Dendritic cell treated with granulocyte-macrophage colony-stimulating factor and Interleukin-4, amounts not matched to agents 40 ng/mL and 50 ng/mL, for 4 days (primary cell): ENCODE data around the gene PRDM11.
A peak's percentile ranks its signal among the peaks of the same experiment; 100 is the strongest.

Experiments used
- H3K27ac Mint-ChIP-seq: one replicate; pipeline ENCODE4 v1.8.0; 2022; ENCODE audit warnings: mild to moderate bottlenecking, mixed read lengths
- H3K27me3 Mint-ChIP-seq: one replicate; pipeline ENCODE4 v1.8.0; 2022; ENCODE audit warnings: mild to moderate bottlenecking, mixed read lengths
- H3K36me3 Mint-ChIP-seq: one replicate; pipeline ENCODE4 v1.8.0; 2022; ENCODE audit warnings: low read depth, mixed read lengths
- H3K4me1 Mint-ChIP-seq: one replicate; pipeline ENCODE4 v1.8.0; 2022; ENCODE audit warnings: low read depth, mixed read lengths
- H3K4me3 Mint-ChIP-seq: one replicate; pipeline ENCODE4 v1.8.0; 2022; ENCODE audit warnings: mild to moderate bottlenecking, moderate library complexity, mixed read lengths
- H3K9me3 Mint-ChIP-seq: one replicate; pipeline ENCODE4 v1.8.0; 2022; ENCODE audit warnings: mixed read lengths
- intact Hi-C: fragments of 100-400 bp; cut with micrococcal nuclease; formaldehyde crosslinking; loops from one replicate; pipeline ENCODE4 v1.15.0; 2022

Gene PRDM11

GRCh38 chr11:45147017-45147728 lies 734 bp downstream of the PRDM11 start:
- Mint-ChIP-seq H3K4me1 (peaks cover 20% of the 10 kb centered on the region), H3K27me3 (peaks cover 29% of the 10 kb centered on the region), H3K36me3 (peaks cover 6% of the 10 kb centered on the region), H3K27ac (peak overlapping the region; percentile 94), H3K9me3 (no peaks in the 10 kb centered on the region), H3K4me3 (peak overlapping the region; percentile 84)
- intact Hi-C loops = loop anchor here (5.0 kb wide), 1 partner anchor 655 kb away; no protein-coding TSS in a partner anchor

- Mint-ChIP-seq H3K27ac (peak overlapping the region; percentile 94), H3K27me3 (peaks cover 26% of the 10 kb centered on the region), H3K4me1 (peaks cover 25% of the 10 kb centered on the region), H3K4me3 (peak overlapping the region; percentile 84), H3K36me3 (peaks cover 6% of the 10 kb centered on the region), H3K9me3 (no peaks in the 10 kb centered on the region)
- intact Hi-C loops = loop anchor here (5.0 kb wide), 1 partner anchor 654 kb away; no protein-coding TSS in a partner anchor
Observed at GRCh38 chr11:45147891-45148675, 1.6 kb downstream of the PRDM11 start.

GRCh38 chr11:45149483-45150056 lies 3.1 kb downstream of the PRDM11 start:
- no peak overlapping the region for H3K4me3 Mint-ChIP-seq
- H3K36me3 Mint-ChIP-seq = peaks cover 6% of the 10 kb centered on the region
- intact Hi-C loops = loop anchor here (5.0 kb wide), 1 partner anchor 653 kb away; no protein-coding TSS in a partner anchor
- H3K4me1 Mint-ChIP-seq = peaks cover 26% of the 10 kb centered on the region
- no peak overlapping the region for H3K27ac Mint-ChIP-seq
- no peaks in the 10 kb centered on the region for H3K9me3 Mint-ChIP-seq
- H3K27me3 Mint-ChIP-seq = peaks cover 17% of the 10 kb centered on the region

- Mint-ChIP-seq H3K36me3 (peaks cover 6% of the 10 kb centered on the region), H3K4me3 (no peak overlapping the region), H3K4me1 (peaks cover 26% of the 10 kb centered on the region), H3K9me3 (no peaks in the 10 kb centered on the region), H3K27me3 (peaks cover 12% of the 10 kb centered on the region), H3K27ac (no peak overlapping the region)
- intact Hi-C loops = no loop called here
Observed at GRCh38 chr11:45150301-45150700, 3.9 kb downstream of the PRDM11 start.

GRCh38 chr11:45150943-45151342 lies 4.5 kb downstream of the PRDM11 start:
- Mint-ChIP-seq H3K36me3 (peaks cover 6% of the 10 kb centered on the region), H3K27ac (no peak overlapping the region), H3K27me3 (peaks cover 5% of the 10 kb centered on the region), H3K9me3 (no peaks in the 10 kb centered on the region), H3K4me3 (no peak overlapping the region), H3K4me1 (peaks cover 19% of the 10 kb centered on the region)
- intact Hi-C loops = no loop called here

GRCh38 chr11:45151362-45151982 lies 5.0 kb downstream of the PRDM11 start:
- no peak overlapping the region for H3K27ac Mint-ChIP-seq
- peaks cover 6% of the 10 kb centered on the region for H3K36me3 Mint-ChIP-seq
- no peaks in the 10 kb centered on the region for H3K9me3 Mint-ChIP-seq
- H3K27me3 Mint-ChIP-seq = no peaks in the 10 kb centered on the region
- H3K4me1 Mint-ChIP-seq = peaks cover 17% of the 10 kb centered on the region
- no peak overlapping the region for H3K4me3 Mint-ChIP-seq
- intact Hi-C loops = no loop called here

- Mint-ChIP-seq H3K27ac (no peak overlapping the region), H3K9me3 (no peaks in the 10 kb centered on the region), H3K27me3 (no peaks in the 10 kb centered on the region), H3K4me3 (no peak overlapping the region), H3K4me1 (peaks cover 11% of the 10 kb centered on the region), H3K36me3 (no peaks in the 10 kb centered on the region)
- intact Hi-C loops = no loop called here
Observed at GRCh38 chr11:45152740-45153595, 6.5 kb downstream of the PRDM11 start.

- Mint-ChIP-seq H3K27me3 (no peaks in the 10 kb centered on the region), H3K9me3 (no peaks in the 10 kb centered on the region), H3K27ac (no peak overlapping the region), H3K4me3 (no peak overlapping the region), H3K4me1 (peaks cover 12% of the 10 kb centered on the region), H3K36me3 (no peaks in the 10 kb centered on the region)
- intact Hi-C loops = no loop called here
Observed at GRCh38 chr11:45154276-45154675, 7.8 kb downstream of the PRDM11 start.

- H3K4me3 Mint-ChIP-seq = no peak overlapping the region
- intact Hi-C loops = no loop called here
- no peaks in the 10 kb centered on the region for H3K36me3 Mint-ChIP-seq
- H3K27me3 Mint-ChIP-seq = no peaks in the 10 kb centered on the region
- H3K27ac Mint-ChIP-seq = no peak overlapping the region
- H3K9me3 Mint-ChIP-seq = no peaks in the 10 kb centered on the region
- H3K4me1 Mint-ChIP-seq = peaks cover 12% of the 10 kb centered on the region
Observed at GRCh38 chr11:45155058-45155551, 8.7 kb downstream of the PRDM11 start.

- Mint-ChIP-seq H3K36me3 (no peaks in the 10 kb centered on the region), H3K27ac (no peak overlapping the region), H3K4me3 (no peak overlapping the region), H3K4me1 (peaks cover 12% of the 10 kb centered on the region), H3K27me3 (no peaks in the 10 kb centered on the region), H3K9me3 (no peaks in the 10 kb centered on the region)
- intact Hi-C loops = no loop called here
Observed at GRCh38 chr11:45155627-45156180, 9.3 kb downstream of the PRDM11 start.

- no peaks in the 10 kb centered on the region for H3K27me3 Mint-ChIP-seq
- H3K9me3 Mint-ChIP-seq = no peaks in the 10 kb centered on the region
- H3K4me3 Mint-ChIP-seq = no peak overlapping the region
- peaks cover 12% of the 10 kb centered on the region for H3K4me1 Mint-ChIP-seq
- intact Hi-C loops = no loop called here
- no peaks in the 10 kb centered on the region for H3K36me3 Mint-ChIP-seq
- H3K27ac Mint-ChIP-seq = no peak overlapping the region
Observed at GRCh38 chr11:45156201-45156600, 9.8 kb downstream of the PRDM11 start.

GRCh38 chr11:45156741-45157140 lies 10.3 kb downstream of the PRDM11 start:
- H3K27ac Mint-ChIP-seq = no peak overlapping the region
- peaks cover 12% of the 10 kb centered on the region for H3K4me1 Mint-ChIP-seq
- H3K4me3 Mint-ChIP-seq = no peak overlapping the region
- H3K9me3 Mint-ChIP-seq = no peaks in the 10 kb centered on the region
- no peaks in the 10 kb centered on the region for H3K36me3 Mint-ChIP-seq
- intact Hi-C loops = no loop called here
- no peaks in the 10 kb centered on the region for H3K27me3 Mint-ChIP-seq
